Sigmoid colon (tissue), 7 donors: ENCODE data around the gene ZNG1B. TPM values are rescaled to one million over a fixed set of nuclear protein-coding genes. Genes with fewer than 3 reads are reported as not detected.
A peak's percentile ranks its signal among the peaks of the same experiment; 100 is the strongest.
"Not testable (repeated sequence)": the region's sequence is repeated elsewhere in the genome, so short reads cannot be mapped to it uniquely, and the experiment has no call there.

ENCODE experiments used
- DNase-seq: peaks from one replicate; pipeline ENCODE4 v3.0.0-alpha.2; 2019
- H3K27ac ChIP-seq, 4 donors: fragments of 200-600 bp; sonication (generic); one replicate each; pipeline ENCODE4 v1.5.1; 2016 to 2019; ENCODE audit warnings: mild to moderate bottlenecking in 1 of 4
- H3K27me3 ChIP-seq, 3 donors: fragments of 200-600 bp; sonication (generic); one replicate each; pipeline ENCODE4 v1.5.1; 2019; ENCODE audit warnings: mild to moderate bottlenecking in 1 of 3
- H3K36me3 ChIP-seq, 4 donors: fragments of 200-600 bp; sonication (generic); one replicate each; pipeline ENCODE4 v1.5.1; 2016 to 2019
- H3K4me1 ChIP-seq, 4 donors: fragments of 200-600 bp; sonication (generic); one replicate each; pipeline ENCODE4 v1.5.1; 2017 to 2019
- H3K4me3 ChIP-seq, 4 donors: fragments of 200-600 bp; sonication (generic); one replicate each; pipeline ENCODE4 v1.5.1; 2017 to 2019; ENCODE audit warnings: mild to moderate bottlenecking in 2 of 4, moderate library complexity in 1 of 4
- H3K9me3 ChIP-seq, 4 donors: fragments of 200-600 bp in 3 of 4; sonication (generic) in 3 of 4; one replicate each; pipeline versions ENCODE4 v1.5.1 to v1.6.1; 2013 to 2019
- POLR2A ChIP-seq, 2 donors: fragments of 450-650 bp; IDR thresholded peaks; one replicate each; pipeline ENCODE4 v1.6.1; 2016; ENCODE audit warnings: antibody characterized with exemption in 2 of 2, mild to moderate bottlenecking in 2 of 2, moderate library complexity in 2 of 2
- POLR2AphosphoS5 ChIP-seq, 4 donors: sonication (generic); formaldehyde crosslinking; IDR thresholded peaks; one replicate each; pipeline ENCODE4 v1.6.1; 2017; ENCODE audit warnings: antibody characterized with exemption in 4 of 4
- WGBS, 2 donors: extraction: QIAGEN DNeasy Blood & Tissue Kit; methylation state at CpG; one replicate each; pipeline ENCODE4 v1.1.7; 2013; 5-methylcytosine and 5-hydroxymethylcytosine counted together
- intact Hi-C: fragments of 100-400 bp; cut with DNase I; formaldehyde crosslinking; loops from one replicate; pipeline ENCODE4 v1.15.1; 2023
- polyA plus RNA-seq, 3 donors: library from polyadenylated mRNA; stranded (reverse); fragments of 200-250 nt; gene quantifications; one replicate each; pipeline ENCODE4 v1.2.3, GENCODE V29; 2013
- total RNA-seq, 4 donors: library from RNA; depleted of rRNA; stranded (reverse); fragments of >200 nt; gene quantifications; one replicate each; pipeline ENCODE4 v1.1.0, GENCODE V29; 2016
- donor health status: healthy with polysubstance abuse.
- donor health status: Bipolar disorder and iron deficiency.
- donor health status: healthy.

Gene ZNG1B
- total and polyA plus RNA-seq, 7 donors, result 20.4 to 47.1 (median 24.7) TPM

DNA sequence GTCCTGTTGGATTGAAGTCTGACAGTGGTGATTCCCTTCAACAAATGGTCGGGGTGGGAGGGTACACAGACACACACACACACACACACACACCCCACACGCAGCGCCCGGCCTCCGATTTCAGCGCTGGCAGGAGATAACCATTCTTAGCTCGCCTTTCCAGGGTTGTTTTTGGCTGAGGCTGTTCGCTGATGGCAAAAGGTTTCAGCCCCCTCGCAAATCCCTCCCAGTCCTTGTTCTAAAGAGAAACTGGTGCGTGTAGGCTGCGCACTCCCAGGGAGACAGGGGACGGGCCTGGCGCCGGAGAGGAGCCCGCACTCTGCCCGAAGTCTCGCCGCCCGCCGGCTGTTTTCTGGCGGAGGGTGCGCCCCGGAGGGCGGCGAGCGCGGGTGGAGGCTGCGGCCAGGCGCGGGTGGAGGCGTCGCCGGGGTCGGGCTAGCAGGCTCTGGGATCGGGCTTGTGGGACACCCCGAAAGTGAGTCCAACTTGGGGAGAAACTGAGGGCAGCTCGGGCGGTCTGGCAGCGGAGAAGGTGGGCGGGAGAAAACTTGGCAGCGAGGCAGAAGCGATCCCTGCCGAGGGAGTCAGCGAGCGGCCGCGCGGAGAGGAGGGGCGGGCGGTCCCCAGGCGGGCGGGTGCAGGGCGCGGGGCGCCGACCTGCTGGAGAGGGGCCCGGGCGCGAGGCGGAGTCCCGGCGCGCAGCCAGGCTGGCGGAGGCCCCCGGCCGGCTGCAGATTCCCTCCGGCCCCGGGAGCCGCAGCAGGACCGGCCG lies 103.9 kb downstream of the ZNG1B start:
- intact Hi-C loops, H3K27me3 ChIP-seq, H3K4me1 ChIP-seq, H3K9me3 ChIP-seq, H3K36me3 ChIP-seq: not testable (repeated sequence)
- peak overlapping the region; percentile 92 to 97 (median 95) for H3K27ac ChIP-seq
- WGBS, 2 donors, result 1 to 2% methylated on average over 70 to 71 of the region's 71 CpGs
- peak in 1 of 2 donors; percentile 52 for TF ChIP-seq POLR2A (IDR thresholded peaks at IDR 0.05)
- TF ChIP-seq POLR2AphosphoS5 (IDR thresholded peaks at IDR 0.05), result peak; percentile 34 to 78 (median 49)
- peak overlapping the region; percentile 69 to 86 (median 76) for H3K4me3 ChIP-seq
- peak; percentile 73 for DNase-seq

DNA sequence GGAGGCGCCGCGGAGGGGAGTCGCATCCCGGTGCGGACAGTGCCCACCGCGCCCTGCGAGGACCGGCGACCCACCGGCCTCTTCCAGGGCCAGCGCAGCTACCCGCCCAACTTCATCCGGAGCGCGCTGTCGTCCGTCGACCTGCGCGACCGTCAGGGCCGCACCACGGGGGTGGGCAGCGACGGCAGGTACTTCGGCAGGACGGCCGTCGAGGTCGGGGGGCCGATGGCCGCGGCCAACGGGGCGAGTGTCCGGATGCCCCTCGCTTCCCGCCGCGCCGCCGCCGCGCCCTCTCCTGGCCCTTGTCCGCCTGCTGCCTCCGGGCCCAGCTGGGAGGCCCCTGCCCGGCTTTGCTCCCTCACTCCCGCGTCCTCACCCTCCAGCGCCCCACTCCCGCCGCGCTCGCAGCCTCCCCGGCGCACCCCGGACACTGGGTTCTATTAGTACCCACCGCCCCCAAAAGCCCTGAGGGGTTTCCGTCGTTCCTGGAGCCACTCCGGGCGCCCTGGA lies 104.5 kb downstream of the ZNG1B start:
- H3K27ac ChIP-seq, result peak overlapping the region; percentile 92 to 97 (median 95)
- intact Hi-C loops, H3K4me1 ChIP-seq, H3K27me3 ChIP-seq, H3K36me3 ChIP-seq, H3K9me3 ChIP-seq: not testable (repeated sequence)
- WGBS, 2 donors, result 2 to 3% methylated on average over 64 of the region's 64 CpGs
- H3K4me3 ChIP-seq, result peak overlapping the region; percentile 69 to 86 (median 76)
- DNase-seq, result peak; percentile 59

DNA sequence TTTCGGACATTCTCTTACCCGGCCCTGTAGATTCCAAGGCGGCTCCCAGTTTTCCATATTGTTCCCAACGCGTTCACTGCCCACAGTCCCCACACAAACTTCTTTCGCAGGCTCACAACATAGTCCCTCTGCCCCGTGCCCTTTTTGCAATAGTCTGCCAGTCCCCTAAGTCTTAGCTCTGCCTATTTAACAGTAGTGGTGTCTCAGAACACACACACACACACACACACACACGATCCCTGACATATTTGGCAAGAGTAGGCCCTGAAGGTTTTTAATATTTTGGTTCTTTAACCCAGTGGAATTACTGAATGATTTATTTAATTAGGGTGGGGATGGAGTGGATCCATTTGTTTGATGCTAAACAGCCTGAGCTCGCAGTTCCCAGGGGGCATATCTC lies 105.0 kb downstream of the ZNG1B start:
- H3K27me3 ChIP-seq, intact Hi-C loops, H3K4me1 ChIP-seq, H3K36me3 ChIP-seq, DNase-seq, H3K9me3 ChIP-seq: not testable (repeated sequence)
- WGBS, 2 donors, result 13 to 32% methylated on average over 7 to 8 of the region's 9 CpGs
- peak overlapping the region; percentile 92 to 97 (median 95) for H3K27ac ChIP-seq
- H3K4me3 ChIP-seq, result peak overlapping the region; percentile 69 to 86 (median 76)

Other genes with a start within 250 kb of the ZNG1B start
- gene PAX8, start 158.8 kb upstream of the ZNG1B start, total RNA-seq, result under 1 TPM in 3 of 4 donors, not detected in 1; 0.41 to 0.71 (median 0.55) TPM
- 10 to 100 TPM in 1 of 3 donors, 1 to 10 TPM in 2; 1.1 to 10.8 (median 2.5) TPM for gene PAX8, start 158.8 kb upstream of the ZNG1B start, polyA plus RNA-seq
- 1 to 10 TPM in 1 of 4 donors, under 1 TPM in 2, not detected in 1; 0.14 to 1.1 (median 0.36) TPM for gene FOXD4L1, start 61.0 kb downstream of the ZNG1B start, total RNA-seq
- under 1 TPM in 1 of 3 donors, not detected in 2; 0.06 TPM for gene FOXD4L1, start 61.0 kb downstream of the ZNG1B start, polyA plus RNA-seq
- 10 to 100 TPM in 2 of 4 donors, 1 to 10 TPM in 2; 6.4 to 15.2 (median 9.0) TPM for gene RABL2A, start 189.6 kb downstream of the ZNG1B start, total RNA-seq
- gene RABL2A, start 189.6 kb downstream of the ZNG1B start, polyA plus RNA-seq, result 10 to 100 TPM in 1 of 3 donors, 1 to 10 TPM in 2; 5.8 to 11.6 (median 7.8) TPM